ENCODE measurements around the gene NHS. TPM values are rescaled to one million over a fixed set of nuclear protein-coding genes. Genes with fewer than 3 reads are reported as not detected.
"Not testable (repeated sequence)": the region's sequence is repeated elsewhere in the genome, so short reads cannot be mapped to it uniquely, and the experiment has no call there.

NHS gene
- total RNA-seq, 1 donor from 2014 or later: 6.6 TPM

DNA sequence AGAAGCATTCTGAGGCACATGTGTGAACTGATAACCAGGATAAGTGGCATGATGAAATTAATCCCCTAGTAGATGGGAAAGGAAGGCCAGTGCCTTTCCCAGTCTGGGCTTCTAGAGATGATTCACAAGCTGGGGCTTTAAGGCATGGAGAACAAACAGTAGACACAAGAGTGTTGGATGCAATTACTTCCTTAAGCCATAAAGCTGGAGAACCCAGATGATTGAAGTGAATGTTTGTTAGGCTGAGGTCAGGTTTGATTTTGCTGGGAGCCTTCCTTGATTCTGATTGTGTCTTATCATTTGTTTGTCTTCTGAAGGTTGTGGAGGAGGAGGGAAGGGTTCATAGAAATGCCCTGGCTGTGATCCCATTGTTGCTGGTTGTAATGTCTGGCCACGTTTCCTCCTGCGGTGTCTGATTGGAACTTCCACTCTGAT, 125.2 kb downstream of the NHS start:
- H3K9me3 ChIP-seq (ENCODE audit: insufficient read depth, low read depth, low read length): no peaks in the 10 kb centered on the region
- no peak overlapping the region for H3K4me3 Mint-ChIP-seq (ENCODE audit: unreplicated experiment)
- H3K79me2 ChIP-seq (ENCODE audit: insufficient read depth, low read length): peaks cover 26% of the 10 kb centered on the region
- H3K4me1 Mint-ChIP-seq (ENCODE audit: low read depth, unreplicated experiment): peaks cover 15% of the 10 kb centered on the region
- no peaks in the 10 kb centered on the region for H3K36me3 ChIP-seq (ENCODE audit: insufficient read depth, low read length)
- H2AFZ ChIP-seq (ENCODE audit: low read depth, low read length): no peak overlapping the region
- peaks cover 12% of the 10 kb centered on the region for H3K4me1 ChIP-seq (ENCODE audit: insufficient read depth, low read length)
- H3K9ac ChIP-seq (ENCODE audit: low read length): no peak overlapping the region
- H3K4me2 ChIP-seq (ENCODE audit: low read length): peak overlapping the region; percentile 39
- peak; percentile 98 for FAIRE-seq
- H3K27ac Mint-ChIP-seq (ENCODE audit: unreplicated experiment): peak overlapping the region; percentile 19
- H4K20me1 ChIP-seq (ENCODE audit: insufficient read depth, low read length): peaks cover 9% of the 10 kb centered on the region
- no peaks in the 10 kb centered on the region for H3K36me3 Mint-ChIP-seq (ENCODE audit: low read depth, unreplicated experiment)
- H3K9me3 Mint-ChIP-seq (ENCODE audit: unreplicated experiment): no peaks in the 10 kb centered on the region
- peak; percentile 89 for DNase-seq (ENCODE audit: low read depth)
- no peak overlapping the region for H3K4me3 ChIP-seq (ENCODE audit: insufficient read depth, low read depth, low read length)
- no peaks in the 10 kb centered on the region for H3K27me3 Mint-ChIP-seq (ENCODE audit: low read depth, unreplicated experiment)
- TF ChIP-seq, protein P1, sequence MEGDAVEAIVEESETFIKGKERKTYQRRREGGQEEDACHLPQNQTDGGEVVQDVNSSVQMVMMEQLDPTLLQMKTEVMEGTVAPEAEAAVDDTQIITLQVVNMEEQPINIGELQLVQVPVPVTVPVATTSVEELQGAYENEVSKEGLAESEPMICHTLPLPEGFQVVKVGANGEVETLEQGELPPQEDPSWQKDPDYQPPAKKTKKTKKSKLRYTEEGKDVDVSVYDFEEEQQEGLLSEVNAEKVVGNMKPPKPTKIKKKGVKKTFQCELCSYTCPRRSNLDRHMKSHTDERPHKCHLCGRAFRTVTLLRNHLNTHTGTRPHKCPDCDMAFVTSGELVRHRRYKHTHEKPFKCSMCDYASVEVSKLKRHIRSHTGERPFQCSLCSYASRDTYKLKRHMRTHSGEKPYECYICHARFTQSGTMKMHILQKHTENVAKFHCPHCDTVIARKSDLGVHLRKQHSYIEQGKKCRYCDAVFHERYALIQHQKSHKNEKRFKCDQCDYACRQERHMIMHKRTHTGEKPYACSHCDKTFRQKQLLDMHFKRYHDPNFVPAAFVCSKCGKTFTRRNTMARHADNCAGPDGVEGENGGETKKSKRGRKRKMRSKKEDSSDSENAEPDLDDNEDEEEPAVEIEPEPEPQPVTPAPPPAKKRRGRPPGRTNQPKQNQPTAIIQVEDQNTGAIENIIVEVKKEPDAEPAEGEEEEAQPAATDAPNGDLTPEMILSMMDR (IDR thresholded peaks at IDR 0.05; ENCODE audit: insufficient read depth, low read depth, low read length): no peak
- no peak for TF ChIP-seq EZH2 (IDR thresholded peaks at IDR 0.05; ENCODE audit: insufficient read depth, low read length)
- peak overlapping the region; percentile 61 for H3K27ac ChIP-seq (ENCODE audit: low read depth, low read length)
- H3K27me3 ChIP-seq (ENCODE audit: insufficient read depth, low read length): no peaks in the 10 kb centered on the region

DNA sequence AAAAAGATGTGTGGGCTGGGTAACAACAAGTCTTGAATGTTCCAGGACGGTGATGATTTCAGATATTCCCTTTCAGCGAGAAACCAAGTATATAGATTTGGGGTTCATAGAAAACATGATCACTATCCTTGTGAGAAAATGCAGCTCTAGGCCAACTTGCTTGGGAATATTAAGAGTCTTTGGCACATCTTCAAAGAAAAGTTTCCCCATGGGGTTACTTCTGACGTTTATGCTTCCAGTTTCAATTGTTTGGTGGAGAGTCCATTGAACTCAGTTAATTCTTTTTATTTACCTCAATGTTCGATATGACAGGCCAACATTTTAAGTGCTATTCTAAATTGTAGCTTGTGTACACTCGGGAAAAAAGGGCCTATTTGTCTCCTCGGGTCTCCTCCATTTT, 126.7 kb downstream of the NHS start:
- no peak for FAIRE-seq

DNA sequence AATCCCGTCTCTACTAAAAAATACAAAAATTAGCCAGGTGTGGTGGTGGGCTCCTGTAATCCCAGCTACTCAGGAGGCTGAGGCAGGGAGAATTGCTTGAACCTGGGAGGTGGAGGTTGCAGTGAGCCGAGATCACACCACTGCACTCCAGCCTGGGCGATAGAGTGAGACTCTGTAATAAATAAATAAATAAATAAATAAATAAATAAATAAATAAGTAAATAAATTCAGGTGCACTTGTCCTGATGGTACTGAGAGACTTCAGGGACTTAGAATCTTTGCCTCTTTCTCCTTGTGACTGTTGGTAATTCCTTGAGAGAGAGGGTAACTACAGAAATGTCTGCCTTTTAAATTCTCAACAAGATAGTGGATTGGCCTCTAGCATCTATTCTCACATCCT, 131.4 kb downstream of the NHS start:
- DNase-seq (ENCODE audit: low read depth); H3K27ac Mint-ChIP-seq (ENCODE audit: unreplicated experiment); H3K27me3 ChIP-seq (ENCODE audit: insufficient read depth, low read length); H3K4me3 ChIP-seq (ENCODE audit: insufficient read depth, low read depth, low read length); H3K4me1 Mint-ChIP-seq (ENCODE audit: low read depth, unreplicated experiment); H3K9ac ChIP-seq (ENCODE audit: low read length); H3K36me3 ChIP-seq (ENCODE audit: insufficient read depth, low read length); H3K4me3 Mint-ChIP-seq (ENCODE audit: unreplicated experiment); H3K4me2 ChIP-seq (ENCODE audit: low read length); H3K9me3 ChIP-seq (ENCODE audit: insufficient read depth, low read depth, low read length); H3K27ac ChIP-seq (ENCODE audit: low read depth, low read length); H3K79me2 ChIP-seq (ENCODE audit: insufficient read depth, low read length); H3K9me3 Mint-ChIP-seq (ENCODE audit: unreplicated experiment); H2AFZ ChIP-seq (ENCODE audit: low read depth, low read length); H3K4me1 ChIP-seq (ENCODE audit: insufficient read depth, low read length); H3K36me3 Mint-ChIP-seq (ENCODE audit: low read depth, unreplicated experiment); H4K20me1 ChIP-seq (ENCODE audit: insufficient read depth, low read length); H3K27me3 Mint-ChIP-seq (ENCODE audit: low read depth, unreplicated experiment): not testable (repeated sequence)
- FAIRE-seq: peak; percentile 32

More for the DNA sequence above, 126.7 kb downstream of the NHS start:
- Histone ChIP-seq H3K9ac (ENCODE audit: low read length) (no peak overlapping the region), H2AFZ (ENCODE audit: low read depth, low read length) (no peak overlapping the region), H3K79me2 (ENCODE audit: insufficient read depth, low read length) (peaks cover 23% of the 10 kb centered on the region), H3K36me3 (ENCODE audit: insufficient read depth, low read length) (no peaks in the 10 kb centered on the region), H3K27ac (ENCODE audit: low read depth, low read length) (no peak overlapping the region), H3K4me1 (ENCODE audit: insufficient read depth, low read length) (peaks cover 12% of the 10 kb centered on the region), H4K20me1 (ENCODE audit: insufficient read depth, low read length) (peaks cover 9% of the 10 kb centered on the region), H3K9me3 (ENCODE audit: insufficient read depth, low read depth, low read length) (no peaks in the 10 kb centered on the region), H3K4me3 (ENCODE audit: insufficient read depth, low read depth, low read length) (no peak overlapping the region), H3K4me2 (ENCODE audit: low read length) (no peak overlapping the region), H3K27me3 (ENCODE audit: insufficient read depth, low read length) (no peaks in the 10 kb centered on the region)
- Mint-ChIP-seq H3K4me3 (ENCODE audit: unreplicated experiment) (no peak overlapping the region), H3K27ac (ENCODE audit: unreplicated experiment) (no peak overlapping the region), H3K9me3 (ENCODE audit: unreplicated experiment) (peaks cover 7% of the 10 kb centered on the region), H3K4me1 (ENCODE audit: low read depth, unreplicated experiment) (peaks cover 15% of the 10 kb centered on the region), H3K36me3 (ENCODE audit: low read depth, unreplicated experiment) (no peaks in the 10 kb centered on the region), H3K27me3 (ENCODE audit: low read depth, unreplicated experiment) (no peaks in the 10 kb centered on the region)
- TF ChIP-seq EZH2 (IDR thresholded peaks at IDR 0.05; ENCODE audit: insufficient read depth, low read length): no peak
- TF ChIP-seq, protein P1 (IDR thresholded peaks at IDR 0.05; ENCODE audit: insufficient read depth, low read depth, low read length): no peak
- no peak for DNase-seq (ENCODE audit: low read depth)
